Activated T-cell treated with anti-CD3 and anti-CD28 coated beads, Interleukin-2, amount 50 U/mL, for 4 hours (primary cell): ENCODE data around the gene SSRP1. TPM values are rescaled to one million over a fixed set of nuclear protein-coding genes. Genes with fewer than 3 reads are reported as not detected.

Experiments used
- ATAC-seq, 2 donors: fragments of 200-7000 bp; cut with Tn5 transposase; one replicate each; pipeline ENCODE4 v1.10.0; 2021
- DNase-seq: peaks from one replicate; pipeline ENCODE4 v3.0.0-alpha.2; 2020
- H3K27me3 Mint-ChIP-seq: one replicate; pipeline ENCODE4 v1.8.0; 2021; ENCODE audit warnings: low read depth, mixed read lengths
- H3K36me3 Mint-ChIP-seq: one replicate; pipeline ENCODE4 v1.8.0; 2022; ENCODE audit warnings: mixed read lengths; ENCODE audit not compliant: insufficient read depth
- H3K4me1 Mint-ChIP-seq: one replicate; pipeline ENCODE4 v1.8.0; 2021; ENCODE audit warnings: low read depth, mixed read lengths
- H3K4me3 Mint-ChIP-seq: one replicate; pipeline ENCODE4 v1.8.0; 2021; ENCODE audit warnings: mild to moderate bottlenecking, moderate library complexity, mixed read lengths
- H3K9me3 Mint-ChIP-seq: one replicate; pipeline ENCODE4 v1.8.0; 2021; ENCODE audit warnings: mixed read lengths
- total RNA-seq, 3 donors: library from RNA; stranded (reverse); gene quantifications; one replicate each; pipeline ENCODE4 v1.2.1, GENCODE V29; 2021

SSRP1 gene, protein sequence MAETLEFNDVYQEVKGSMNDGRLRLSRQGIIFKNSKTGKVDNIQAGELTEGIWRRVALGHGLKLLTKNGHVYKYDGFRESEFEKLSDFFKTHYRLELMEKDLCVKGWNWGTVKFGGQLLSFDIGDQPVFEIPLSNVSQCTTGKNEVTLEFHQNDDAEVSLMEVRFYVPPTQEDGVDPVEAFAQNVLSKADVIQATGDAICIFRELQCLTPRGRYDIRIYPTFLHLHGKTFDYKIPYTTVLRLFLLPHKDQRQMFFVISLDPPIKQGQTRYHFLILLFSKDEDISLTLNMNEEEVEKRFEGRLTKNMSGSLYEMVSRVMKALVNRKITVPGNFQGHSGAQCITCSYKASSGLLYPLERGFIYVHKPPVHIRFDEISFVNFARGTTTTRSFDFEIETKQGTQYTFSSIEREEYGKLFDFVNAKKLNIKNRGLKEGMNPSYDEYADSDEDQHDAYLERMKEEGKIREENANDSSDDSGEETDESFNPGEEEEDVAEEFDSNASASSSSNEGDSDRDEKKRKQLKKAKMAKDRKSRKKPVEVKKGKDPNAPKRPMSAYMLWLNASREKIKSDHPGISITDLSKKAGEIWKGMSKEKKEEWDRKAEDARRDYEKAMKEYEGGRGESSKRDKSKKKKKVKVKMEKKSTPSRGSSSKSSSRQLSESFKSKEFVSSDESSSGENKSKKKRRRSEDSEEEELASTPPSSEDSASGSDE
- total RNA-seq = 100 to 1,000 TPM; 287 to 317 (median 302) TPM

DNA sequence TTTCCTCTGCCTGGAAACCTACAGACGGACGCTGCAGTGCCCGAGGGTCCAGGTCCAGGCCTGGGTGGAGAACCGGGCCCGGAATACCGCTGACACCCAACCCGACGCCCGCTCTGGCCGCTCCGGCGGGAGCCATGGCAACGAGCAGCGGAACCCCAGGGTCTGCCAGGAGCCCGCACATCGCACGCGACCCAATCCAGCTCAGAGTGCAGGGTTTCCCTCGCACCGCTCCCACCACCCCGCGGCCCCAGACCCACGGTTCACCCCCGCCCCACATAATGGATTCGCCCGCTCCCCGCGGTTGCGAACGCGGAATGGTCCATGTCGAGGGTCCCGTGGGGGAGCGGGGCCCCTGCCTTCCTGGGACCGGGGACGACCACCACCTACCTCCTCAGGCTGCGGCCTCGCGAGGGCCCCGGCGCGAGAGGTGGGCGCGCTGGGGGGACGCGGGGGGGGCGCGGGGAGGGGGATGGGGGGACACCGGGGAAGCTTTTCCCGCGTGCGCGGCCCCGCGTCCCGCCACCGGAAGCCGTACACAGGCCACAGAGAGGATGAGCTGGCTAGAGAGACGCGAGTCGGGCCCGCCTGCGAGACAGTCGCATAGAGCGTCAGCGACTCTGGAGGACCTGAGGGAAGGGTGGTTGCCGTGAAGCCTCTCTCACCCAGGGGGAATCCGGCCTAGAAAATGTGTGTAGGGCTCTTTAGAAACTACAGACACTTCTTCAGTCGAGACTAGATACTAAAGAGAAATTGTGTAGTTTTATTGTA, at the start of gene SSRP1:
Gene SSRP1 (minus strand): TSS at position 550 of the 768 bp plus-strand sequence. CDS start 771 bp downstream, outside the sequence.
- Mint-ChIP-seq H3K36me3 (peaks cover 38% of the 10 kb centered on the region), H3K9me3 (no peaks in the 10 kb centered on the region), H3K27me3 (peaks cover 2% of the 10 kb centered on the region), H3K4me1 (peaks cover 35% of the 10 kb centered on the region), H3K4me3 (peak within 1 kb of the TSS; percentile 86)
- DNase-seq (peak; percentile 83), ATAC-seq (peak; percentile 99)

DNA sequence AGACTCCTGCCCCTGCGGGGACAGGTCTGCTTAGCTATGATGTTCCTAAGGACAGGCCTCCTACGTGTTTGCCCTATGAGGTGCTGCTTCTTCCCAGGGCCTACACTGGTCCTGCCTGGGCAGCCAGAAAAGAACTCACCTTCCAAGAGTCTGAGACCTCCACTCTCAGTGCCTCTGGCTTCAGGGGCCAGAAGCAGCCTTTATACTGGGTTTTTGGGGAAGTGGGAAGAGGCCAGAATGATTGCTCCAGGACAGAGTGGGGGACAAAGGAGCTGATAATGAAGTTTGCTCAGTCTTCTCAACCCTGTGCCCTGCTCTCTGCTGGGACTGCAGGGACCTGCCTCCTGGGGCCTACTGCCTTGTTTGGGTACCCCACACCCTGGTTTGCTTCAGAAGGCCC, 45.3 kb upstream of the SSRP1 start, which contains the start of gene PRG3:
Gene PRG3 (minus strand): TSS at position 176 of the 400 bp plus-strand sequence. CDS start 442 bp downstream, outside the sequence.
- ATAC-seq (no peak), DNase-seq (no peak)
- peaks cover 4% of the 10 kb centered on the region for H3K27me3 Mint-ChIP-seq
- H3K9me3 Mint-ChIP-seq = no peaks in the 10 kb centered on the region
- H3K4me3 Mint-ChIP-seq = no peak within 1 kb of the TSS
- no peaks in the 10 kb centered on the region for H3K36me3 Mint-ChIP-seq
- H3K4me1 Mint-ChIP-seq = no peaks in the 10 kb centered on the region

DNA sequence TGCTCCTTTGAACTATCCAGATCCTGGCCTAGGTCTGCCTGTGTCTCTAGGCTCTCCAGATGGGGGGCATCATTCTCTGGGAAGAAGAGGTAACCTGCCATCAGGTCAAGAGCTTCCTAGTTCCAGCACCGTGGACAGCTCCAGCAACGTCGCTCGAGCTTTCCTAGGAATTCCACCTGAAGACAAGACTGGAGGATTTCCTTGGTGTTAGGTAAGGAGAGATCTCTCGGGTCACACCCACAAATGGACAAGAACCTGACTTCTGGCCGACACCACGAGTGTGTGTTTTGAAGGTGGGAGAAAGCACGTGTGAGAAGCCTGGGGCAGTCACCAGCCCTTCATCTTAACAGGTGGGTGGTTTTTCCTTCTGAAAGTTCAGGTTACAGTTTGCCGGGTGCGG, 44.0 kb upstream of the SSRP1 start:
- DNase-seq = no peak
- no peaks in the 10 kb centered on the region for H3K9me3 Mint-ChIP-seq
- no peak for ATAC-seq
- no peaks in the 10 kb centered on the region for H3K36me3 Mint-ChIP-seq
- no peaks in the 10 kb centered on the region for H3K4me1 Mint-ChIP-seq
- H3K4me3 Mint-ChIP-seq = no peak overlapping the region
- peaks cover 3% of the 10 kb centered on the region for H3K27me3 Mint-ChIP-seq

- H3K9me3 Mint-ChIP-seq = no peaks in the 10 kb centered on the region
- H3K4me1 Mint-ChIP-seq = no peaks in the 10 kb centered on the region
- no peaks in the 10 kb centered on the region for H3K36me3 Mint-ChIP-seq
- no peak overlapping the region for H3K4me3 Mint-ChIP-seq
- peaks cover 3% of the 10 kb centered on the region for H3K27me3 Mint-ChIP-seq
- DNase-seq (no peak), ATAC-seq (no peak)
Observed at GRCh38 chr11:57378186-57378585, 42.5 kb upstream of the SSRP1 start.

GRCh38 chr11:57377107-57377506, 41.4 kb upstream of the SSRP1 start:
- H3K36me3 Mint-ChIP-seq = no peaks in the 10 kb centered on the region
- H3K9me3 Mint-ChIP-seq = no peaks in the 10 kb centered on the region
- no peak for DNase-seq
- H3K4me1 Mint-ChIP-seq = no peaks in the 10 kb centered on the region
- no peak overlapping the region for H3K4me3 Mint-ChIP-seq
- peaks cover 3% of the 10 kb centered on the region for H3K27me3 Mint-ChIP-seq
- no peak for ATAC-seq

DNA sequence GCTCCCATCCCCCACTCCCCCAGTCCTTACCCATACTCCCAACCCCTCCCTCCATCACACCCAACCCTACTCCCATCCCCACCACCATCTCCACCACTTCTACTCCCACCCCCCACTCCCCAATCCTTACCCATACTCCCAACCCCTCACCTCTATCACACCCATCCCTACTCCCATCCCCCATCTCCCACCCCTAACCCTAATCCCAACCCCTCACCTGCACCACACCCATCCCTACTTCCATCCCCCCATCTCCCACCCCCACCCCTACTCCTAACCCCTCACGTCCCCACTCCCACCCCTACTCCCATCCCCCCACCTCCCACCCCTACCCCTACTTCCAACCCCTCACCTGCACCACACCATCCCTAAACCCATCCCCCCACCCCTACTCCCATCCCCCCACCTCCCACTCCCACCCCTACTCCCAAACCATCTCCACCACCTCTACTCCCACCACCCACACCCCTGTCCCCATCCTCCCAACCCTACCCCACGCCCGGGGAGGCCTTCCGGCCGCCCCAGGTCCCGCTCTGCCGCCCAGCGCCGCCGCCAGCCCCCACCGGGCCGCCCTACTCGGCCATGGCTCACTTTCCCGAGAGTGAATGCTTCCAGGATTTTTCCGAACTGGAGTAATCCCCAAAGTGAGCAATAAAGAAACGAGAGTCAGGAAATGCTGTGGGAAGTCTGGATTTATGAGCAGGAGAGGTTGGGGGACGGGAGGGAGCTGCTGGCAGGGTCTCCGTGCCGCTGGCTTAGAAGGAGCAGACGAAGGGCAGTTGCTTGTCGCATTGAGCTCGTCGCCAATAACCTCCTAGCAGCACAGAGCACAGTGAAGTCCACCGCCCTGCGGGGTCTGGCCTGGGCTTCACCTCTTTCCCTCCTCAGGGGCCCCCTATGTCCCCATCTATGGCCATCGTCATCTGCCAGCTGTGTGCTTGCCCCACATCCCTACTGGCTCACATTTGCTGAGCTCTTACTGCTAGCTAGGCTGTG, 40.7 kb upstream of the SSRP1 start:
- Mint-ChIP-seq H3K9me3 (no peaks in the 10 kb centered on the region), H3K4me3 (no peak overlapping the region), H3K36me3 (no peaks in the 10 kb centered on the region), H3K27me3 (peaks cover 3% of the 10 kb centered on the region), H3K4me1 (no peaks in the 10 kb centered on the region)
- DNase-seq (no peak), ATAC-seq (no peak)

DNA sequence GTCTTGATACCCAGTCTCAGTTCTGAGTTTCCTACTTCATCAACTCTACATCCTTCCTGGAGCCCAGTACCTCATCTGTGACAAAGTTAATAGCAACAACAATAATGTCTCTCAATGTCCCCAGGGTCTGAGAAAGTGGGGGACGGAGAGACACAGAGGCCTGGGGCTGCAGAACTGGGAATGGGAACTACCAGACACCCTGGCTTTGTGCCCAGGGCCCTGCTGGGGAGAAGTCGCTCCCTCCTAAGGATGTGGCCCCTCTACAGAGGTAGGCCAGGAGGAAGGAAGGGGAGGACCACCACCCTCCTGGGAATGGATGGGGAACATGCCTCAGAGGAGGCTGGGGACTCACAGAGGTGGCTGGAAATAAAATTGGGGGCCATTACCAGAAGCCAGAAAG, 39.8 kb upstream of the SSRP1 start:
- Mint-ChIP-seq H3K36me3 (no peaks in the 10 kb centered on the region), H3K4me3 (no peak overlapping the region), H3K4me1 (no peaks in the 10 kb centered on the region), H3K9me3 (no peaks in the 10 kb centered on the region), H3K27me3 (peaks cover 5% of the 10 kb centered on the region)
- no peak for DNase-seq
- no peak for ATAC-seq

DNA sequence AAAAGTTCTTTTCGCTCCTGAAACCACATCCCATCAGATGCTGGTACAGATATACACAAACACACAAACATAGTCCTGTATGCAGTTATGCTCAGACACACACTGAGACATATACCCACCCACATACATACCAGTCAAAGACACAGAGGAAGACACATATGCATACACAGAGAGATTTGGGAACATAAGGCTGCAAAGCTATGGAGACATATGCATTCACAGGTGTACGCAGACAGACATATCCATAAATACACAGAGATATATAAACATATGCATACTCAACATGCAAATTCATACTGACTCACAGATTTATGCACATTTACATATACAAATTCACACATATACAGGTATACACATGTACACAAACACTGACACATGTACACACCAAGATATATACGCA, 39.3 kb upstream of the SSRP1 start:
- Mint-ChIP-seq H3K27me3 (peaks cover 5% of the 10 kb centered on the region), H3K9me3 (no peaks in the 10 kb centered on the region), H3K36me3 (no peaks in the 10 kb centered on the region), H3K4me3 (no peak overlapping the region), H3K4me1 (no peaks in the 10 kb centered on the region)
- ATAC-seq (no peak), DNase-seq (no peak)

DNA sequence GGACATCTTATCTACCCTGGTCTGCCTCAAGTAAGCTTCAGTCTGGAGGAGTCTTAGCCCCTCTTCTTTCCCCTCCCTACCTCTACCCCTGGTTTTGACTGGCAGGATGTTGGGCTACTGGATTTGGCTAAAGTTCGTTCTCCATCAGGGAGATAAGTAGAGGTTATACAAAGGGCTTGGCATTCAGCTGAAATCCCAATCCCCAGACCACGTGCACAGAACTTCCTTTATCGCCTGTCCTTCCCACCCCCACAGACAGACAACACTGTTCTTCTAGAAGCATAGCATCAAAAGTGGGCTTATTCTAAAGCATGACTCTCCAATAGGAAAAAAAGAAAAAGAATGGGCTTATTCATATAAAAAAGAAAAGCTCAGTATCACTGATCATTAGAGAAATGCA, 37.5 kb upstream of the SSRP1 start:
- Mint-ChIP-seq H3K36me3 (no peaks in the 10 kb centered on the region), H3K9me3 (no peaks in the 10 kb centered on the region), H3K4me3 (no peak overlapping the region), H3K4me1 (no peaks in the 10 kb centered on the region), H3K27me3 (peaks cover 4% of the 10 kb centered on the region)
- DNase-seq (no peak), ATAC-seq (no peak)

DNA sequence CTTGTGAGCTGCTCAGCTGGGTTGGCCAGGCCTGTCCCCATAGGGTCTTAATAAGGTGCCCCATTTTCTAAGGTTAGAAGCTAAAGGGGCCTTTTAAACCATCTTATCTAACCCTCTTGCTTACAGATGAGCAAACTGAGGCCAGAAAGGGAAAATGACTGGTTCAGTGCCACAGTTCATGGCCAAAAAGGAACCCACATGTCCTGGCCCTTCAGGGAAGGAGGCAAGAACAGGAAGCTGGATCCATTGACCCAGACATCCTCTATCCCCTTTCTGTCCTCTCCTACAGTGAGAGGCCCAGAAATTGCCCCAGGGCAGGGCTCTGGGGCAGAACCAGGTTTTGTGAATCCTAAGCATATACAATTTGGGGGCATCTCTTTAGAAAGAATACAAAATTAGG, 35.2 kb upstream of the SSRP1 start:
- H3K36me3 Mint-ChIP-seq = no peaks in the 10 kb centered on the region
- peaks cover 4% of the 10 kb centered on the region for H3K27me3 Mint-ChIP-seq
- DNase-seq = no peak
- no peak overlapping the region for H3K4me3 Mint-ChIP-seq
- no peak for ATAC-seq
- H3K4me1 Mint-ChIP-seq = no peaks in the 10 kb centered on the region
- H3K9me3 Mint-ChIP-seq = no peaks in the 10 kb centered on the region

- H3K27me3 Mint-ChIP-seq = peaks cover 6% of the 10 kb centered on the region
- ATAC-seq (no peak), DNase-seq (no peak)
- no peak overlapping the region for H3K4me3 Mint-ChIP-seq
- no peaks in the 10 kb centered on the region for H3K36me3 Mint-ChIP-seq
- no peaks in the 10 kb centered on the region for H3K9me3 Mint-ChIP-seq
- no peaks in the 10 kb centered on the region for H3K4me1 Mint-ChIP-seq
Observed at GRCh38 chr11:57370251-57370650, 34.6 kb upstream of the SSRP1 start.

DNA sequence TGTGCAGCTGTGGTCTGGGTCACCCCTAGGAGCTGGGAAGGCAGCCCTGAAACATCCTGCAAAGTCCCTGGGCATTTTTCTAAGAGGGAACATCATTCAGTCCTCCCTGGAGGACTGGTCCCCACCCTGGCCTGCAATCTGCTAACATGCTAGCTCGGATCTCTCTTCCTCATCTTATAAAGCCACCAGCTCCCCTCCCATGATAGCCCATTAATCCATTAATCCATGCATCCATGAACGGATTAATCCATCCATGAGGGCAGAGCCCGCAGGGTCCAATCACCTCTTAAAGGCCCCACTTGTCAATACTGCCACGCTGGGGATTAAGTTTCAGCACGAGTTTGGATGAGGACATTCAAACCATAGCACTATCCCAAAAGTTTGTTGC, 33.1 kb upstream of the SSRP1 start:
- no peak for ATAC-seq
- no peaks in the 10 kb centered on the region for H3K4me1 Mint-ChIP-seq
- H3K4me3 Mint-ChIP-seq = no peak overlapping the region
- no peaks in the 10 kb centered on the region for H3K9me3 Mint-ChIP-seq
- no peak for DNase-seq
- H3K36me3 Mint-ChIP-seq = no peaks in the 10 kb centered on the region
- H3K27me3 Mint-ChIP-seq = peaks cover 9% of the 10 kb centered on the region

DNA sequence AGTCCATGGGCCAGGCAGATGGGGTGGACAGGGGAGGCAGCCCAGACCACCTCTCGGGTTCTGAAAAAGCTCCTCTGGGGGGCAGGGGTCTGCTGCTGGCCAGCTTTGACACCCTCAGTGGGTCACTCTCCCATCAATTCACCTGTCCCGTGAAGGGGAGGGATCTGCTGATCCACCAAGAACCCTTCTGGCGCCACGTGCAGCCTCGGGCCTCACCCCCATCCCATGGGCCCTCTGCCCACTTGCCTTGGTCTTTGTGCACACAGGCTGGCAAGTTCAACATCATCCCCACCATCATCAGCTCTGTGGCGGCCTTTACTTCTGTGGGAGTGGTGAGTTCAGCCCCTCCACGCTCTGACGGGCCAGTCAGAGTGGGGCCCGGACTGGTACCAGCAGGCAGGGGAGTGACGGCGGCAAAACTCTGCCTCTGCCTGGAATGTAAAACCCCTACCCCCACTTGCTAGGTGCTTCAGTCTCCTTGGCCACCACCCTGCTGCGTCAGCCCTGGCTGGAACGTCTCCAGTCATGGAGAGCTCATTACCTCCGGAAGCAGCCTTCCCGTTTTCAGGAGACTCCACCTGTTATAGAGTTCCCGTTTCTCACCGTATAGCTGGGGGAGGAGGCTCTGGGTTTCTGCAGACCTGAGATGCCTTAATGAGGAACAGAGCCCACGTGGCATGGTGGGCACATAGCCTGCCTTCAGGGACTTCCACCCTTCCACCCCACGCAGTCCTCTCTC, 32.6 kb upstream of the SSRP1 start:
- Mint-ChIP-seq H3K36me3 (no peaks in the 10 kb centered on the region), H3K9me3 (peaks cover under 1% of the 10 kb centered on the region), H3K4me3 (no peak overlapping the region), H3K4me1 (no peaks in the 10 kb centered on the region), H3K27me3 (peaks cover 9% of the 10 kb centered on the region)
- ATAC-seq (no peak), DNase-seq (no peak)
